GM20431 (cell line): ENCODE measurements around the gene PPEF1.
"Not testable (repeated sequence)": the region's sequence is repeated elsewhere in the genome, so short reads cannot be mapped to it uniquely, and the experiment has no call there.

Experiments
- in situ Hi-C: fragments of 300-500 bp; cut with MseI, MboI; formaldehyde crosslinking; loops from one replicate; pipeline ENCODE4 v1.15.0; 2020; ENCODE audit warnings: low sequenced_read_pairs; ENCODE audit not compliant: unreplicated experiment

The PPEF1 gene

GRCh38 chrX:18769812-18770573 lies 62.5 kb downstream of the PPEF1 start:
- in situ Hi-C loops = no loop called here

GRCh38 chrX:18789916-18790315 lies 82.5 kb downstream of the PPEF1 start:
- in situ Hi-C loops = no loop called here

DNA sequence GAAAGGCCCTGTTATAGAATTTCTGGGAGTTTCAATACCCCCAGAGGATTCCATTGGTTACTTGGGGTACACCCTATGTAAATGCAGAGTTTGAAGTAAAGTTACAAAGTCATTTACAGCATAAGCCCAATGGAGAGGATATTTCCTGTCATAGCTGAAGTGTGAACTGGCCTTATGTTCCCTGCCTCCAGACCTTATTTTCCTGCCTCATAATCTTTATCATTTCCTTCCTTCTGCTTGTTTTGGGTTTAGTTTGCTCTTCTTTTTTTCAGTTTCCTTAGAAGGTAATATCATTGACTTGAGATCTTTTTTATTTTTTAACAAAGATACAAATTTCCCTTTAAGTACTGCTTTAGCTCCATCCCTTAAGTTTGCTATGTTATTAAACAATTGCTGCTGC lies 85.4 kb downstream of the PPEF1 start:
- in situ Hi-C loops = no loop called here

DNA sequence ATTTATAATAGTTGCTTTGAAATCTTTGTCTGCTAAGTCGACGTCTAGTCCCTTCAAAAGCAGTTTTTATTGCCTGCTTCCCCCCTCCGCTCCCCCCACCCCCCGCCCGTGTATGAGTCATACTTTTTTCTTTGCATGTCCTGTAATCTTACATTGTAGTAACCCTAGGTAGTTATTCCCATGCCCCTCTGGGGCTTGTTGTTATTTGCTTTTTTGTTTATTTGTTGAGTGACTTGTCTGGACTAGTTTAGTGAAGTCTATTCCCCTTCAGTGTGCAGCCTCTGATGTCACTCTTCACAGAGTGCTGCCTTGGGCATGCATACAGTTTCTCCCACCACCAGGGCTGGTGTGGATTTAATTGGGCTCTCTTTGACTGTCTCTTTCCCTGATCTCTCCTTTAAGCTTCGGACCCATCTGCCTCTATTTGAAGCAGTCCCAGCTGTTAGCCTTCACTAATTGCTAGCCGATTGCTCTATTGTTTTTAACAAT lies 86.2 kb downstream of the PPEF1 start:
- in situ Hi-C loops = no loop called here

DNA sequence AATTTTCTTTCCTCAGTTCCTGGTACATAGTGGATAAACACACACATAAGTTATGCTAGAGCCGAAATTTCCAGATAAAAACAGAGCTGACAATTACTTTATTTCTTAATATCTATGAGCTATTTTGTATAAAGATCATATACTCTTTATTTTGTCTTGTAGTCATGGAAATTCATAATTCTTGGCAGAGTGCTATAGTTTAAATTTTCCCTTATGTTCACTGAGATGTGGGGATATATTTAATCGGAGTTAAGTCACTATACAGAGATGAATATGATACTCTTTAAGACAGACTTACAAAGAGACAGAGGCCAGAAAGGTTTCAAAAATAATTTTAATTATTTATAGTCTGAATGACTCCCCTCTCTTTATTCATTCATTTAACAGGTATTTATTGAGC lies 89.7 kb downstream of the PPEF1 start:
- in situ Hi-C loops = no loop called here

- in situ Hi-C loops = no loop called here
Observed at GRCh38 chrX:18799911-18800310, 92.5 kb downstream of the PPEF1 start.

GRCh38 chrX:18809641-18810040 lies 102.2 kb downstream of the PPEF1 start:
- in situ Hi-C loops = no loop called here

DNA sequence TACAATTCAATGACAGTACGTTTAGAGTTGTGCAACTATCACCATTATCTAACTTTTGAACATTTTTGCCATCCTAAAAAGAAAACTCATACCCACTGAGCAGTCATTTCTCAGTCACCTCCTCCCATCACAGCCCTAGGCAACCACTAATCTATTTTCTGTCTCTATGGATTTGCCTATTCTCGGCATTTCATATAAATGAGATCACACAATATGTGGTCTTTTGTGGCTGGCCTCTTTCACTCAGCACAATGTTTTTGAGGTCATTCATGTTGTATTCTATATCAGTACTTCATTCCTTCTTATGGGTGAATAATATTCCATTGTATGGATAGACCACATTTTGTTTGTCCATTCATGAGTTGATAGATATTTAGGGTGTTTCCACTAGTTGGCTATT lies 103.0 kb downstream of the PPEF1 start:
- in situ Hi-C loops = no loop called here

GRCh38 chrX:18825375-18825774 lies 117.9 kb downstream of the PPEF1 start:
- in situ Hi-C loops = no loop called here

DNA sequence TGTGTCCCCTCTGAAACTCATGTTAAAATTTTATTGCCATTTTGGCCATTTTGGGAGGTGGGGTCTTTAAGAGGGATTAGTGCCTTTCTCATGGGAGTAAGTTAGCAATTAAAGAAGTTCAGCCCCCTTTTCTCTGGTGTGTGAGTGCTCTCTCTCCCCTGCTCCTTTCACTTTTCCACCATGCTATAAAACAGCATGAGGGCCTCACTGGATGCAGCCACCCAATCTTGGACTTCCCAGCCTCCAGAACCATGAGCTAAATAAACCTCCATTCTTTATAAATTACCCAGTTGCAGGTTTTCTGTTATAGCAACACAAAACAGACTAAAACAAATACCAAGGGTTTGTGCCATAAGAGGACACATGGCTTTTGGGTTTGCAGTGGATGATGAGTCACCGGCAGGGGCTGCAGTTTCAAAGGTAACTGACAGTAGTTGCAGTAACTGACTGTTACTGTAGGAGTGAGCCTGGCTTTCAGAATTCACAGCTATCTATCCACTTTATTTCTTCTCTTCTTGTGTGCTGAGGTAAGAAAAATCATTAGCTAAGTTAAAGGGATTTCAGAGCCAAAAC lies 121.5 kb downstream of the PPEF1 start:
- in situ Hi-C loops = no loop called here

DNA sequence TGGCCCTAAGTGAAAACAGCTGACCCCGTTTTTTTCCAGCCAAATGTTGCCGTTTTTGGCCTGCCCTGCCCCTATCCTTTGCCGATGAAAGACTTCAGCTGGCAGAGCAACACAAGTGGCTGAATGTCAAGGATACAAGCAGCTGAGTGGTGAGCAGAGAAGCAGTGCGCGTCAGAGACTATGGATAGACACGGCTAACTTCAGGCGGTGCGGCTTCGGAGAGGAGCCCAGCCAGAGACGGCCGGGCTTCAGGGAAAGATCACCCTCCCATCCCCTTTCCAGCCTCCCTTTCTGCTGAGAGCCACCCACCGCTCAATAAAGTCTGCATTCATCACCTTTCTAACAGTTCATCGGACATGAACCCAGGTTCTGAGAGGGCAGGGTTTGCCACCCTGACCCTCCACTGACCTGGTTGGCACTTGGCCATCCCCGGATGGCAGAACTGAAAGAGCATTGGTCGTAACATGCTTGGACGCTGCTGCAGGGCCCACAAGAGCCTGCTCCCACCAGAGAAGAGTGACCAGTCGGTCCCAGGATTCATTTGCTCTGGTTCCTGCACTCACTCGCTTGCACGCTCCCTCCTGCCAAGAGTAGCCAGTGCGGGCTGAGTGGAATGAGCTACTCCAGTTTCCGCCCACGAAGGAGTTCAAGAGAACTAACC lies 125.8 kb downstream of the PPEF1 start:
- in situ Hi-C loops = no loop called here

- in situ Hi-C loops = not testable (repeated sequence)
Observed at GRCh38 chrX:18847901-18848300, 140.5 kb downstream of the PPEF1 start.

DNA sequence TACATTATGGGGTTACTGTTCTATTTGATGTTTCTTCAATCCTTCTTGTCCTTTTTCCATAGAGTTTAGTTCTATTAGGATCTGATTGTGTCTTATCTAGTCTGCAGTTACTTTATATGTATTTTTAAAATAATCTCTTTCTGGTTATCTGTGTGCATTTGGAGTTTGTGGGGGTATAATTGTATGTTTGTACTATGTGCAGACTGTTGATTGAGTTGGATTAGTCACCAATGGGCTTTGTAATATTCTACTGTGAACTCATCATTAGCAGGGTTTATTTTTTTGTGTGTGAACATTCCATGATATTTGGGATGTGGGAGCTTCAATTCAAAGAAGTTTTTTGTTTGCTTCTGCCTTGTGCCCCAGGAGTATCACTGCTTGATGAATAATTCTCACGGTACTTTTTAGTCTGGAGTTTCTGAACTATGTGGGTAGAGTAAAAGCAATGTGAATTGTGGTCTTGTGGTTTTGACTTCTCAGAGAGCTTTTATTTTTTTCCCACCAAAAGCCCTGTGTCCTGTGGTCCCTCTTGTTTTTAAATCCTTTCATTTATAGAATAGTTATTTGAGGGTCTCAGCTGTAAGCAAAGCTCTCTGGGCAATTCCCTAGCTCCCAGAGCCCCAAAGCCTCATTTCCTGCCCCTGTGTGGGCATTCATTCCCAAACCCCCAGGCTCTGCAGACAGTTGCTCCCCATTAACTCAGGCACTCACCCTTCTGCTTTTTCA lies 148.6 kb downstream of the PPEF1 start:
- in situ Hi-C loops = no loop called here

DNA sequence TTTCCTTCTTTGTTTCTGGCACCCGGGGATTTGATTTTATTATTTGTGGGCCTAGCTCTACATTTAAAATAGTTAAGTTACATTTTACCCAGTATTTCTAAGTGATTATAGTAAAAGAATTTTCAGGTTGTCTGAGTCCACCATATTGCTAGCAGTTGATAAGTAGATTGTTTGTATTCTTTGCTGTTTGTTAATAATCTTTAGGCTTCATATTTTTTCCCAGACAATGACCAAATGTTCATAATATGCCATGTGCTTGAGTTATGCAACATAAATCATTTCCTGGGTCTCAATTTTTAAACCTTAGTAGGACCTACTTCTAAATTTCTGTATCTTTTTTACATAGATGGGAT lies 149.2 kb downstream of the PPEF1 start:
- in situ Hi-C loops = no loop called here

GRCh38 chrX:18861511-18861910 lies 154.1 kb downstream of the PPEF1 start:
- in situ Hi-C loops = no loop called here

GRCh38 chrX:18864390-18864920 lies 157.0 kb downstream of the PPEF1 start:
- in situ Hi-C loops = no loop called here

- in situ Hi-C loops = no loop called here
Observed at GRCh38 chrX:18871161-18871890, 163.9 kb downstream of the PPEF1 start.

GRCh38 chrX:18871970-18872369 lies 164.5 kb downstream of the PPEF1 start:
- in situ Hi-C loops = no loop called here

DNA sequence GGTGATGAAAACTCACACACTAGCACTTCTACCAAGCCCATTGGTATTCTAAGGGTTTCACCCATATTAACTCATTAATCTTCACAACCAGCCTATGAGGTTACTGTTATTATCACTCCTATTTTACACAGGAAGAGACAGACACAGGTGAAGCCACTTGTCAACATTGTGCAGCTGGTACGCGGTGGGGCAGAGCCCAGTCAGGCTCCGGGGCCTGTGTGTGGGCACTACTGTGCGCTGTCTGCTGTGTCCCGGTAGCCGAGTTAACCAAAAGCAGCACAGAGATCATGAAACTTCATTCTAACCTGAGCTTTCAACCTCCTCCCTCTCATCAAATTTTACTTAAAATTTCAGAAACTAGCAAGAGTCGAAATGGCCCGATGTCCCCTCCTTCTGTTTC lies 165.2 kb downstream of the PPEF1 start:
- in situ Hi-C loops = no loop called here
